ENCODE results near the gene SPCS3. TPM values are rescaled to one million over a fixed set of nuclear protein-coding genes. Genes with fewer than 3 reads are reported as not detected.
"Not testable (repeated sequence)": the region's sequence is repeated elsewhere in the genome, so short reads cannot be mapped to it uniquely, and the experiment has no call there.

Gene SPCS3
- total and polyA plus RNA-seq, 8 donors = 79.7 to 203 (median 89.0) TPM

DNA sequence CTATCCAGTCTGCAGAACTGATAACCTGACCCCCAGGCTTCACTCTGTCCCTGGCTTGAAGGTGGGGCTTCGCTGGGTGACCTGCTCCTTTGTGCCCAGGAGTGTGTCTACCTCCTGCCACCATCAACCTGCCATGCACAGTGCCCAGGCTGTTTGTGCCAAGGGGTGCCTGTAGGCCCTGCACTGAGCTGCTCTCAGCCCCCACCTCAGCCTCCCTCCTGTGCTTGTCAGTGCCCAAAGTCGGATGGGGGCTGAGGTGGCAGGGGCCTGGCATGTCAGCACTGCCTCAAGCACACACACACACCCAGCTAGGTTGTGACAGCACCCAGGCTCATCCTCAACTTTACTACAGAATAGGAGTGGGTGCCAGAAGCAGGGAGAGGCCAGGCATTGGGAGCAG lies 23.5 kb downstream of the SPCS3 start:
- DNase-seq (peak in 1 of 4 donors; percentile 43), ATAC-seq (no peak)
- no peak overlapping the region for H3K4me3 ChIP-seq
- no peak for TF ChIP-seq CTCF (IDR thresholded peaks at IDR 0.05)
- H3K36me3 ChIP-seq = no peaks in the 10 kb centered on the region
- peaks cover 0 to 26% of the 10 kb centered on the region in 2 donors for H3K9me3 ChIP-seq
- H3K27me3 ChIP-seq = no peaks in the 10 kb centered on the region
- no peak overlapping the region for H3K27ac ChIP-seq
- H3K4me1 ChIP-seq = peaks cover 0 to 8% of the 10 kb centered on the region in 2 donors
- intact Hi-C loops (cut with DNase I) = loop anchor here in 1 of 2 donors (10.0 kb wide), 2 partner anchors 188 to 308 kb away; no protein-coding TSS in a partner anchor

DNA sequence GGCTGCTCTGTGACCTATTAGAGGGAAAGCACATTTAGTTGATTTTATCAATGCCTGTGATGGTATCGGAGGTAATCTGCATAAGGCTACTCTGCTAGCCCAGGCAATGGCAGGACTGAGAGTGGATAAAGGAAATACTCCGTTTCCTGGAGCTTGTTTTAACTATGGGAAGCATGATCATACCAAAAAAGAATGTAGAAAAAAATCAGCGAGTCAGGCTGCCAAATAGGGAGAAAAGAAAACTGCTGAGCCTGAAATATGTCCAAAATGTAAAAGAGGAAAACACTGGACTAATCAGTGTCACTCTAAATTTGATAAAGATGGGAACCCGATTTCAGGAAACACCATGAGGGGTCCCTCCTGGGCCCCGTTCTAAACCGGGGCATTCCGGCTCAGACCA lies 25.6 kb downstream of the SPCS3 start:
- intact Hi-C loops (cut with DNase I) = loop anchor here in 1 of 2 donors (10.0 kb wide), 2 partner anchors 191 to 311 kb away; no protein-coding TSS in a partner anchor
- not testable (repeated sequence) for H3K27ac ChIP-seq, ATAC-seq, H3K4me1 ChIP-seq, H3K27me3 ChIP-seq, H3K36me3 ChIP-seq, H3K4me3 ChIP-seq
- H3K9me3 ChIP-seq = peaks cover 0 to 31% of the 10 kb centered on the region in 2 donors
- peak in 1 of 4 donors; percentile 11 for DNase-seq

- not testable (repeated sequence) for H3K27ac ChIP-seq, DNase-seq, ATAC-seq, H3K36me3 ChIP-seq, H3K4me3 ChIP-seq, H3K27me3 ChIP-seq, H3K4me1 ChIP-seq
- peaks cover 0 to 31% of the 10 kb centered on the region in 2 donors for H3K9me3 ChIP-seq
- intact Hi-C loops (cut with DNase I) = loop anchor here in 1 of 2 donors (10.0 kb wide), 2 partner anchors 192 to 312 kb away; no protein-coding TSS in a partner anchor
Measured at GRCh38 chr4:176346836-176347235, 27.1 kb downstream of the SPCS3 start.

DNA sequence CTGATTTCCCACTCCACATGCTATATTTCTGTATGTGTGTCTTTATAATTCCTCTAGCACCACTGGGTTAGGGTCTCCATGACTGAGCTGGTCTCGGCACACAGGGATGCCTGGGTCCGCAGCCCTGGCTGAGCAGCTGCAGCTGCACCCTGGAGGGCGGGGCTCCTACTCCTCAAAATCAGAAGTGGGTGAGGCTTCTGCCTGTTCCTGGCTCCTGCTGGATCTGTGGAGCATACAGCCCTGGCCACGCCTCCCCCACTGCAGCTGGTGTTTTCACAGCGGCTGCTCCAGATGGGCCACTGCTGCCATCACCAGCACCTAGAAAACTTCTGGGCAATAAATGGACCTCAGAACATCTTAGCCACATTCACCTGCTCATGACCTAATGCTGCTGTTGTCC lies 30.9 kb downstream of the SPCS3 start:
- peak in 1 of 4 donors; percentile 58 for DNase-seq
- no peak for TF ChIP-seq CTCF (IDR thresholded peaks at IDR 0.05)
- Histone ChIP-seq H3K27me3 (no peaks in the 10 kb centered on the region), H3K4me1 (no peaks in the 10 kb centered on the region), H3K9me3 (peaks cover 0 to 14% of the 10 kb centered on the region in 2 donors), H3K27ac (no peak overlapping the region), H3K36me3 (no peaks in the 10 kb centered on the region), H3K4me3 (no peak overlapping the region)
- no peak for ATAC-seq
- intact Hi-C loops (cut with DNase I) = no loop called here

DNA sequence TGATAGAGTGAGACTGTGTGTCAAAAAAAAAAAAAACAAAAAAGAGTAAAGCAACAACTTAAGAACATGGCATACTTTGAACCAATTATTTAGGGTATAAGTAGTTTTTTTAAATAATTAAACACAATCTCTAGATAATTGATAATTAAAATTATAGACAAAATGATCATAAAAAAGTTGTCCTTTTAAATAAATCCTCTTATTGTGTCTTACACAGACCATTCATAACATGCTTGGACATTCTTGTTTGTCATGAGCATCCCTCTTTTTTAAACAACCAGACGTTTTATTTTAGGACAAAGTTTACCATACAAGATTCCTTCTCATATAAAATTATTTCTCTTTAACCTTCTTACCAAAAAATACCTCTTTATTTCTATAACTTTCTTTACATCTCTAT lies 35.1 kb downstream of the SPCS3 start:
- ATAC-seq (no peak), DNase-seq (no peak)
- Histone ChIP-seq H3K4me3 (no peak overlapping the region), H3K4me1 (no peaks in the 10 kb centered on the region), H3K27me3 (no peaks in the 10 kb centered on the region), H3K9me3 (peaks cover 0 to 10% of the 10 kb centered on the region in 2 donors), H3K27ac (no peak overlapping the region), H3K36me3 (no peaks in the 10 kb centered on the region)
- no peak for TF ChIP-seq CTCF (IDR thresholded peaks at IDR 0.05)
- intact Hi-C loops (cut with DNase I) = no loop called here

DNA sequence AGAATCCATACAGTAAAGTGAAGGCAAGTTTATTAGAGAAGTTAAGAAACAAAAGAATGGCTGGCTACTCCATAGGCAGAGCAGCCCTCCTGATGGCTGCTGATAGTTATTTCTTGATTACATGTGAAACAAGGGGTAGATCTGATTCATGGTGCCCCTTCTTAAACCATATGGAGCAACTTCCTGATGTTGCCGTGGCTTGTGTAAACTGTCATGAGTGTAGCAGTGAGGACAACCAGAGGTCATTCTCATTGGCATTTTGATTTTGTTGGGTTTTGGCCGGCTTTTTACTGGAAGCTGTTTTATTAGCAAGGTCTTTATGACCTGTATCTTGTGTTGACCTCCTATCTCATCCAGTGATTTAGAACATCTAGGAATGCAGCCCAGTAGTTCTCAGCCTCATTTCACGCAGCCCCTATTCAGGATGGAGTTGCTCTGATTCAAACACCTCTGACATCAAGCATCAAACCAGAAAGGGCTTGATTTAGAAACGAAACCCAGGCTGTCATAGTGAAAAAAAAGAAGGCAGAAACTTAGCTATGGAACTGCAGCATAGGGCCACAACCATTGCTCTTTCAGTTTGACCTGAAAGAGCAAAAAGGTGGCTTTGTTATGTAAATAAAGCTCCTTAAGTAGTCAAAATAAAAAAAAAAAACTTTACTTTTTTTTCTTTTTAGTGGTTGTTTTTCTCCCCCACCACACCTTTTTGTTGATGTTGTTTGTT lies 37.8 kb downstream of the SPCS3 start:
- Histone ChIP-seq H3K9me3 (peaks cover 0 to 8% of the 10 kb centered on the region in 2 donors), H3K36me3 (no peaks in the 10 kb centered on the region), H3K4me1 (no peaks in the 10 kb centered on the region), H3K27ac (no peak overlapping the region), H3K27me3 (no peaks in the 10 kb centered on the region), H3K4me3 (no peak overlapping the region)
- TF ChIP-seq CTCF (IDR thresholded peaks at IDR 0.05) = no peak
- intact Hi-C loops (cut with DNase I) = no loop called here
- ATAC-seq (no peak), DNase-seq (no peak)
